Measurements from ENCODE around the gene PDIA4. TPM values are rescaled to one million over a fixed set of nuclear protein-coding genes. Genes with fewer than 3 reads are reported as not detected.

PDIA4 gene
- total RNA-seq, 1 experiment from 2014 or later = 217 TPM

GRCh38 chr7:148954766-148955165, 73.5 kb downstream of the PDIA4 start:
- no TSS peak for BruUV-seq (replicated peaks)
- Histone ChIP-seq H3K27ac (ENCODE audit: low read depth, low read length) (no peak overlapping the region), H3K9ac (ENCODE audit: low read length) (no peak overlapping the region), H3K4me2 (ENCODE audit: low read length) (no peak overlapping the region), H4K20me1 (ENCODE audit: insufficient read depth) (no peaks in the 10 kb centered on the region), H3K79me2 (ENCODE audit: insufficient read depth, low read length) (no peaks in the 10 kb centered on the region), H3K4me1 (ENCODE audit: control insufficient read depth in 1 of 2, insufficient read depth in 2 of 2, low read length in 2 of 2) (no peaks in the 10 kb centered on the region), H3K4me3 (replicated peaks in 1 of 2; ENCODE audit: low read depth in 1 of 2, low read length in 2 of 2) (no peak overlapping the region), H3K36me3 (ENCODE audit: control insufficient read depth in 1 of 2, insufficient read depth in 2 of 2, low read length in 2 of 2) (no peaks in the 10 kb centered on the region), H3K9me3 (ENCODE audit: control insufficient read depth in 1 of 2, insufficient read depth in 1 of 2, low read depth in 1 of 2, low read length in 2 of 2) (no peaks in the 10 kb centered on the region), H3K27me3 (ENCODE audit: insufficient read depth, low read length) (no peaks in the 10 kb centered on the region), H2AFZ (ENCODE audit: low read depth, low read length, poor library complexity, severe bottlenecking) (no peak overlapping the region), H3K9me2 (ENCODE audit: insufficient read depth) (no peaks in the 10 kb centered on the region)
- DNase-seq (ENCODE audit: low read depth, low spot score) (no peak), ATAC-seq (no peak)
- CTCF ChIA-PET = no interaction called here
- intact Hi-C loops (cut with micrococcal nuclease) = no loop called here
- RAD21 ChIA-PET (ENCODE audit: low non-redundant PET in 1 of 2, low total read pairs in 2 of 2, uncharacterized antibody in 2 of 2, unreplicated experiment in 2 of 2) = no interaction called here
- no peak for TF ChIP-seq CEBPB (IDR thresholded peaks at IDR 0.05; ENCODE audit: low read depth)
- no peak for TF ChIP-seq JUND (IDR thresholded peaks at IDR 0.05)
- no peak for TF ChIP-seq RAD21 (IDR thresholded peaks at IDR 0.05; ENCODE audit: low read depth)
- no peak for TF ChIP-seq ELF1 (IDR thresholded peaks at IDR 0.05; ENCODE audit: borderline replicate concordance, low read depth)
- no peak for TF ChIP-seq ZNF274 (IDR thresholded peaks at IDR 0.05; ENCODE audit: low read depth, low read length)
- TF ChIP-seq, protein P1, sequence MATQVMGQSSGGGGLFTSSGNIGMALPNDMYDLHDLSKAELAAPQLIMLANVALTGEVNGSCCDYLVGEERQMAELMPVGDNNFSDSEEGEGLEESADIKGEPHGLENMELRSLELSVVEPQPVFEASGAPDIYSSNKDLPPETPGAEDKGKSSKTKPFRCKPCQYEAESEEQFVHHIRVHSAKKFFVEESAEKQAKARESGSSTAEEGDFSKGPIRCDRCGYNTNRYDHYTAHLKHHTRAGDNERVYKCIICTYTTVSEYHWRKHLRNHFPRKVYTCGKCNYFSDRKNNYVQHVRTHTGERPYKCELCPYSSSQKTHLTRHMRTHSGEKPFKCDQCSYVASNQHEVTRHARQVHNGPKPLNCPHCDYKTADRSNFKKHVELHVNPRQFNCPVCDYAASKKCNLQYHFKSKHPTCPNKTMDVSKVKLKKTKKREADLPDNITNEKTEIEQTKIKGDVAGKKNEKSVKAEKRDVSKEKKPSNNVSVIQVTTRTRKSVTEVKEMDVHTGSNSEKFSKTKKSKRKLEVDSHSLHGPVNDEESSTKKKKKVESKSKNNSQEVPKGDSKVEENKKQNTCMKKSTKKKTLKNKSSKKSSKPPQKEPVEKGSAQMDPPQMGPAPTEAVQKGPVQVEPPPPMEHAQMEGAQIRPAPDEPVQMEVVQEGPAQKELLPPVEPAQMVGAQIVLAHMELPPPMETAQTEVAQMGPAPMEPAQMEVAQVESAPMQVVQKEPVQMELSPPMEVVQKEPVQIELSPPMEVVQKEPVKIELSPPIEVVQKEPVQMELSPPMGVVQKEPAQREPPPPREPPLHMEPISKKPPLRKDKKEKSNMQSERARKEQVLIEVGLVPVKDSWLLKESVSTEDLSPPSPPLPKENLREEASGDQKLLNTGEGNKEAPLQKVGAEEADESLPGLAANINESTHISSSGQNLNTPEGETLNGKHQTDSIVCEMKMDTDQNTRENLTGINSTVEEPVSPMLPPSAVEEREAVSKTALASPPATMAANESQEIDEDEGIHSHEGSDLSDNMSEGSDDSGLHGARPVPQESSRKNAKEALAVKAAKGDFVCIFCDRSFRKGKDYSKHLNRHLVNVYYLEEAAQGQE (IDR thresholded peaks at IDR 0.05; ENCODE audit: low read depth) = no peak
- TF ChIP-seq EGR1 (IDR thresholded peaks at IDR 0.05; ENCODE audit: low read depth) = no peak
- TF ChIP-seq POLR2A (IDR thresholded peaks at IDR 0.05; ENCODE audit: borderline replicate concordance, extremely low read depth, insufficient read depth, insufficient read length) = no peak
- no peak for TF ChIP-seq SIN3A (IDR thresholded peaks at IDR 0.05; ENCODE audit: low read depth)
- no peak for TF ChIP-seq SP1 (IDR thresholded peaks at IDR 0.05; ENCODE audit: low read depth)
- TF ChIP-seq, protein P2, sequence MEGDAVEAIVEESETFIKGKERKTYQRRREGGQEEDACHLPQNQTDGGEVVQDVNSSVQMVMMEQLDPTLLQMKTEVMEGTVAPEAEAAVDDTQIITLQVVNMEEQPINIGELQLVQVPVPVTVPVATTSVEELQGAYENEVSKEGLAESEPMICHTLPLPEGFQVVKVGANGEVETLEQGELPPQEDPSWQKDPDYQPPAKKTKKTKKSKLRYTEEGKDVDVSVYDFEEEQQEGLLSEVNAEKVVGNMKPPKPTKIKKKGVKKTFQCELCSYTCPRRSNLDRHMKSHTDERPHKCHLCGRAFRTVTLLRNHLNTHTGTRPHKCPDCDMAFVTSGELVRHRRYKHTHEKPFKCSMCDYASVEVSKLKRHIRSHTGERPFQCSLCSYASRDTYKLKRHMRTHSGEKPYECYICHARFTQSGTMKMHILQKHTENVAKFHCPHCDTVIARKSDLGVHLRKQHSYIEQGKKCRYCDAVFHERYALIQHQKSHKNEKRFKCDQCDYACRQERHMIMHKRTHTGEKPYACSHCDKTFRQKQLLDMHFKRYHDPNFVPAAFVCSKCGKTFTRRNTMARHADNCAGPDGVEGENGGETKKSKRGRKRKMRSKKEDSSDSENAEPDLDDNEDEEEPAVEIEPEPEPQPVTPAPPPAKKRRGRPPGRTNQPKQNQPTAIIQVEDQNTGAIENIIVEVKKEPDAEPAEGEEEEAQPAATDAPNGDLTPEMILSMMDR (IDR thresholded peaks at IDR 0.05 in 2 of 3, conservative IDR thresholded peaks at IDR 0.05 in 1 of 3; ENCODE audit: borderline replicate concordance in 1 of 3, insufficient read depth in 1 of 3, low read depth in 2 of 3, low read length in 2 of 3) = no peak
- no peak for TF ChIP-seq EZH2 (IDR thresholded peaks at IDR 0.05)
- no peak for TF ChIP-seq ZFX (IDR thresholded peaks at IDR 0.05)
- TF ChIP-seq YY1 (IDR thresholded peaks at IDR 0.05; ENCODE audit: extremely low read depth, insufficient replicate concordance, low read depth, low read length) = no peak
- TF ChIP-seq CBX3 (IDR thresholded peaks at IDR 0.05; ENCODE audit: low read depth) = no peak
- POLR2A ChIA-PET = interaction anchor here (0.7 kb wide), 1 partner anchor 9 kb away, joined by 3 read pairs; no protein-coding TSS in a partner anchor

All from HCT116 (cell line).